ENCODE measurements around the gene WDFY4. TPM values are rescaled to one million over a fixed set of nuclear protein-coding genes. Genes with fewer than 3 reads are reported as not detected.

The WDFY4 gene
- total RNA-seq, 1 donor from 2014 or later, result 1.6 TPM

- ATAC-seq, result no peak
Measured at GRCh38 chr10:48749254-48749787, 64.6 kb downstream of the WDFY4 start.

- no peak for ATAC-seq
Measured at GRCh38 chr10:48750019-48750418, 65.3 kb downstream of the WDFY4 start.

- no peak for ATAC-seq
Measured at GRCh38 chr10:48750991-48751390, 66.3 kb downstream of the WDFY4 start.

GRCh38 chr10:48751730-48752129 is 67.1 kb downstream of the WDFY4 start:
- no peak for ATAC-seq

GRCh38 chr10:48758411-48758810 is 73.7 kb downstream of the WDFY4 start:
- ATAC-seq, result no peak

- no peak for ATAC-seq
Measured at GRCh38 chr10:48759113-48759901, 74.6 kb downstream of the WDFY4 start.

GRCh38 chr10:48760983-48761382 is 76.3 kb downstream of the WDFY4 start:
- no peak for ATAC-seq

GRCh38 chr10:48762064-48763042 is 77.7 kb downstream of the WDFY4 start:
- no peak for ATAC-seq

- no peak for ATAC-seq
Measured at GRCh38 chr10:48763403-48763965, 78.8 kb downstream of the WDFY4 start.

GRCh38 chr10:48764486-48764885 is 79.8 kb downstream of the WDFY4 start:
- ATAC-seq, result no peak

GRCh38 chr10:48765039-48765438 is 80.4 kb downstream of the WDFY4 start:
- no peak for ATAC-seq

- ATAC-seq, result no peak
Measured at GRCh38 chr10:48765527-48765926, 80.9 kb downstream of the WDFY4 start.

- ATAC-seq, result no peak
Measured at GRCh38 chr10:48767373-48768143, 82.9 kb downstream of the WDFY4 start.

- no peak for ATAC-seq
Measured at GRCh38 chr10:48768144-48768766, 83.6 kb downstream of the WDFY4 start.

- ATAC-seq, result no peak
Measured at GRCh38 chr10:48768926-48769325, 84.3 kb downstream of the WDFY4 start.

- ATAC-seq, result no peak
Measured at GRCh38 chr10:48769706-48770435, 85.2 kb downstream of the WDFY4 start.

- no peak for ATAC-seq
Measured at GRCh38 chr10:48770561-48771089, 86.0 kb downstream of the WDFY4 start.

- ATAC-seq, result no peak
Measured at GRCh38 chr10:48771234-48771633, 86.6 kb downstream of the WDFY4 start.

GRCh38 chr10:48772059-48772458 is 87.4 kb downstream of the WDFY4 start:
- no peak for ATAC-seq

GRCh38 chr10:48773580-48773979 is 88.9 kb downstream of the WDFY4 start:
- no peak for ATAC-seq
